HG03439 (cell line): Measurements from ENCODE around the gene PHOSPHO1.
A peak's percentile ranks its signal among the peaks of the same experiment; 100 is the strongest.
"Not testable (repeated sequence)": the region's sequence is repeated elsewhere in the genome, so short reads cannot be mapped to it uniquely, and the experiment has no call there.

Experiments used
- ATAC-seq: cut with Tn5 transposase; IDR thresholded peaks from one replicate; pipeline ENCODE4 v1.9.1; 2021; ENCODE audit warnings: mild to moderate bottlenecking, moderate library complexity; ENCODE audit not compliant: unreplicated experiment

The PHOSPHO1 gene

GRCh38 chr17:49194297-49194607 lies 36.3 kb downstream of the PHOSPHO1 start:
- ATAC-seq, result no peak

GRCh38 chr17:49193513-49194296 lies 36.9 kb downstream of the PHOSPHO1 start:
- no peak for ATAC-seq

GRCh38 chr17:49191917-49192741 lies 38.5 kb downstream of the PHOSPHO1 start:
- ATAC-seq, result peak; percentile 56

GRCh38 chr17:49191409-49191916 lies 39.1 kb downstream of the PHOSPHO1 start:
- peak; percentile 0 for ATAC-seq

- ATAC-seq, result no peak
Observed at GRCh38 chr17:49190932-49191331, 39.7 kb downstream of the PHOSPHO1 start.

GRCh38 chr17:49187301-49187700 lies 43.3 kb downstream of the PHOSPHO1 start:
- ATAC-seq, result no peak

- not testable (repeated sequence) for ATAC-seq
Observed at GRCh38 chr17:49185381-49185780, 45.2 kb downstream of the PHOSPHO1 start.

GRCh38 chr17:49184522-49184921 lies 46.1 kb downstream of the PHOSPHO1 start:
- not testable (repeated sequence) for ATAC-seq

GRCh38 chr17:49183801-49184200 lies 46.8 kb downstream of the PHOSPHO1 start:
- no peak for ATAC-seq

GRCh38 chr17:49183341-49183740 lies 47.2 kb downstream of the PHOSPHO1 start:
- ATAC-seq, result no peak

- no peak for ATAC-seq
Observed at GRCh38 chr17:49180998-49181635, 49.5 kb downstream of the PHOSPHO1 start.

- no peak for ATAC-seq
Observed at GRCh38 chr17:49180303-49180702, 50.3 kb downstream of the PHOSPHO1 start.

GRCh38 chr17:49175978-49176377 lies 54.6 kb downstream of the PHOSPHO1 start:
- ATAC-seq, result not testable (repeated sequence)
